AG09309 (cell line): ENCODE results near the gene RAB17.

Experiments used
- DNase-seq: peaks from one replicate; pipeline ENCODE4 v3.0.0-alpha.2; 2010; ENCODE audit warnings: low read depth
- H3K4me3 ChIP-seq: 2 replicates; pipeline ENCODE4 v1.5.1; 2011; ENCODE audit warnings: mild to moderate bottlenecking, low read depth, low read length, moderate library complexity; ENCODE audit not compliant: control insufficient read depth
- CTCF ChIP-seq: IDR thresholded peaks from 2 replicates; pipeline ENCODE4 v1.5.1; 2011; ENCODE audit warnings: mild to moderate bottlenecking, low read depth, low read length, inconsistent platforms; ENCODE audit not compliant: insufficient read depth, control insufficient read depth; ENCODE audit errors: missing control alignments

RAB17 gene

DNA sequence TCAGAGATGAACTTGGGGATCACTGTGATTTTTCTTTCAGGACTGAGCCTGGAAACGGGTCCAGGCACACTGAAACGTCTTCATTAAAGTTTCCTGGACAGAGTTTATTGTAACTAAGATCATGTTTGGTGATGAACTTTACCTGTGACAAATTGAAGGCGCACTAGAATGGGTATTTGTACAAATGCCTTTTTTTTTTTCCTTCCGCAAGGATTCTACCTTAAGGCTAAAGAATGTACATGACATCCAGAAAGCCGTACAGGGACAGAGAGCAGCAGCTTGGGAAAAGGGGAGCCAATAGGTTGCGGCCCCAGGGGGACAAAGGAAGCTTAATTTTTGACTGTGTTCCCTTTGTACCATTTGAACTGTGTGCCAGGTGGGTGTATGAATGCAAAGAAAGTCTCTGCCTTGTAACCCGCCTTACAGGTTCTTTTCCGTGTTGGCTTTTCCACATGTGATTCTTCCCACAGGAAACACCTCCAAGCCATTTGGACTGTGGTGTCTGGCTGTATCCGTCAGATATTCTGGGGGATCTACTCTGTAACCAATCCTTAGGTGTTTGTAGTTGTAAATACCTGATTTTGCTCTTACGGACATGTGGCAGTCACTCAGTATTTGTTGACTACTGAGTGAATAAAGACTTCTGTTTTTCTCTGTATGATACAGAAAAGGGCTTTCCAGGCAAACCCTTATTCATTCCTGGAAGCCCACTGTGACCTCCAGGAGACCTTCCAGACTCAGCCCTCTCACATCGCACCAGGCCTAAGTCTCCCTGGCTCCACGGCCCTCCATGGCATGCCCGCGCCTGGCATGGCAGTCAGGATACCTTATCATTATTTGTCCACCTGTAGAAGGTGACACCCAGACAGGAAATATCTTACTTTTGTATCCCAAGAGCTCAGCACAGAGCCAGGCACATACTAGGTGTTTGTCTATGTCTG is 38.0 kb upstream of the RAB17 start:
- H3K4me3 ChIP-seq = peak overlapping the region; percentile 59
- no peak for TF ChIP-seq CTCF
- DNase-seq = no peak

DNA sequence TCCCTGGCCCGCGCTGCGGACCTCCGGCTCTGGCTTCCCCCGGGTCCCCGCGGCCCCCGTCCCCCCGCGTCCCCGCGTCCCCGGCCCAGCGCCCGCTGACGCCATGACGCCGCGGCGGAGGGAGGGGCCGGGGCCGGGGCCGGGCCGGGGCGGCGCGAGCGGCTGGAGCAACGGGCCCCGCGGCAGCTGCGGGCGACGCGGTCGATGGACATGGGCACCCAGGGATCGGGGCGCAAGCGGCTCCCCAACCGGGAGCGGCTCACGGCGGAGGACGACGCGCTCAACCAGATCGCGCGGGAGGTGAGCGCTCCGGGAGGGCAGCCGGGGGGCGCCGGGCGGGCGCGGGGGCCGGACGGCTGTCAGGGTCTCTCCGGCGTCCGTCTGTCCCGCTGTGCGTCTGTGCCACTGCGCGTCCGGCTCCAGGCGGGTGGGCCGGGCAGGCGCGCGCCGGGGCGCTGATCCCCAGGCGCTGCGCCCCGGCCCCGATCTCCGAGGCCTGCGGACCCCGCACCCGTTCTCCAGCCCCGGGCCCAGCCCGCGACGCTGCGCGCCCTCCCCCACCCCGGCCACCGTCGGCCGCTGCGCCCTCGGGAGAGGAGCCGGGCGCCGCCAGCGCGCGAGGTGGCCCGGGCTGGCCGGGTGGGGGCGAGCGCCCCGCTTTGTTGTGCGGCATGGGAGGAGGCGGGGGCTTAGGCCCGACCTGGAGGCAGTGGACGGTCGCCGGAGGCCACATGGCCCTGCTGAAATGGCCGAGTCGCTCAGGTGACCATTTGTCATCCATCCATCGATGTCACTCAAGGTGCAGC is 37.1 kb upstream of the RAB17 start, which contains the start of gene LRRFIP1:
LRRFIP1 (plus strand) TSS at position 147 of the 806 bp plus-strand sequence; CDS start at position 205, 58 bp downstream.
- no peak for TF ChIP-seq CTCF
- H3K4me3 ChIP-seq = peak within 1 kb of the TSS; percentile 59
- DNase-seq = no peak

- TF ChIP-seq CTCF = no peak
- DNase-seq = no peak
- H3K4me3 ChIP-seq = peak overlapping the region; percentile 59
These were observed 36.4 kb upstream of the RAB17 start for GRCh38 chr2:237626813-237627440.

DNA sequence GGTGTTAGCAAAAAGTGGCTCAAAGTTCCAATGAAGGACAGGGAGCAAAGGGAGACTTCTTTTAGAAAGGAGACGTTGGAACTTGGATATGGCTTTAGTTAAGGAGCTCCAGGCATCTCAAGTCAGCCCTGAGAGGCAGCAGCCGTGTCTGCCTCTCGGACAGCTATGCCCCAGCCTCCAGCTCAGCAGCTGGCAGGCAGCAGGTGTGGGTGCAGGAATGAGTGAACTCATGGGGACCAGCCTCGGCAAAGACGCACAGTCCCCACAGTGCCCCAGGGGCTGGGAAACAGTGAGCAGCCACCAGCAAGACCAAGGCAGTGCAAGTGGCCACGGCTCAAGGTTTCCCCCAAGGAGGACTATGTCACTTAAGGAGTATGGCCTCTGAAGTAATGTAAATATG is 35.2 kb upstream of the RAB17 start:
- no peak overlapping the region for H3K4me3 ChIP-seq
- no peak for TF ChIP-seq CTCF
- no peak for DNase-seq

DNA sequence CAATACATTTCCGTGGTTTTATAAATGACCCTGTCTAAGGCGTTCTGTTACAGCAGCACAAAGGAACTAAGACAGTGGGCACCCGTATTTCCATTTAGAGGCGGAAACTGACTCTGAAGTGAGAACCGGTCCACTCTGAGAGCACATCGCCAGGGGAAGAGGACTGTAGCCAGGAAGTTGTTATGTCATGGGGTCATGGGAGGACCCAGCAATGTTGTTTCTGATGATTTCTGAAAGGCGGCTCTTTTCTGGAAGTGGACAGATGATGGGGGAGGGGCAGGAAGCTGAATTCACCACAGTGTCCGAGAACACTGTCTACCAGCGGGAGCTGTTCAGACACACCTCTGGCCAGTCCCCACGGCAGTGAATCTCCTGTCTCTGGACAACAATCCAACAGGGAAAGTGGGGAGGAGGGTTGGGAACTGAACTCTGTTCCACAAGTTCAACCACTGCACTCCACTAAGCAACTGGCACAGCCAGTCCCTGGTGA is 34.7 kb upstream of the RAB17 start:
- no peak overlapping the region for H3K4me3 ChIP-seq
- no peak for TF ChIP-seq CTCF
- no peak for DNase-seq

DNA sequence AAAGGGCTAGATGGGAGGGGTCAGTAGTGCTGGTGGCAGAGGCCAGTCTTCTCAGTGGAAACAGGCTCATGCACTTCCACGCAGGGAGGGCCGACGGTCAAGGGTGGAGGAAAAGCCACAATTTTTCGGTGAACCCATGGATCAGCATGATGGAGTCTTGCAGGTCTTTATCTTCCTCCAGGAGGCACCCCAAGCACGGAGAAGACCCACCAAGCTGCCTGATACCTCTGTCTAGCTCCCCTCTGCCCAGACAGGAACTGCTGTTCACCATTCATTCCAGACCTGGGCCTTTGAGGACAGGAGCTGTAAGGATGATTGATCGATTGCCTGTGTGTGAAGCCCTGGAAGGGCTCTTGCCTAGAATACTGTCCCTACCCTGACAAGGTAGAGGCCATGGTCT is 34.0 kb upstream of the RAB17 start:
- no peak overlapping the region for H3K4me3 ChIP-seq
- peak; percentile 3 for TF ChIP-seq CTCF
- no peak for DNase-seq
